CD4-positive, alpha-beta memory T cell (primary cell): ENCODE measurements around the gene CFAP54. TPM values are rescaled to one million over a fixed set of nuclear protein-coding genes. Genes with fewer than 3 reads are reported as not detected.

Source experiments
- CTCF ChIA-PET: fragments of 350-600 bp; sonication (Branson Sonifier 250); formaldehyde crosslinking; loops from one replicate; lab custom pipeline; 2021; ENCODE audit warnings: inconsistent platforms; ENCODE audit not compliant: partially characterized antibody; lab: Charles Lee
- POLR2A ChIA-PET: fragments of 350-600 bp; sonication (Branson Sonifier 250); formaldehyde crosslinking; loops from one replicate; lab custom pipeline; 2021; ENCODE audit not compliant: partially characterized antibody; lab: Charles Lee
- DNase-seq, 5 donors: peaks; one replicate each; pipeline versions ENCODE4 v3.0.0 to v3.0.0-alpha.2; 2020 to 2022; ENCODE audit warnings: mixed read lengths in 1 of 5
- H3K27ac ChIP-seq: one replicate; pipeline ENCODE4 v1.7.0; 2013; ENCODE audit warnings: low read depth, low read length
- H3K27me3 ChIP-seq: 2 replicates; pipeline ENCODE4 v1.7.0; 2013; ENCODE audit warnings: mild to moderate bottlenecking, low read length, moderate library complexity; ENCODE audit not compliant: insufficient read depth
- H3K36me3 ChIP-seq: 2 replicates; pipeline ENCODE4 v1.7.0; 2013; ENCODE audit warnings: mild to moderate bottlenecking, low read length, moderate library complexity; ENCODE audit not compliant: insufficient read depth
- H3K4me1 ChIP-seq: 2 replicates; pipeline ENCODE4 v1.7.0; 2013; ENCODE audit warnings: mild to moderate bottlenecking, low read length, moderate library complexity; ENCODE audit not compliant: insufficient read depth
- H3K4me3 ChIP-seq, 2 donors: one replicate each; pipeline ENCODE4 v1.7.0; 2013; ENCODE audit warnings: low read length in 2 of 2, mild to moderate bottlenecking in 1 of 2
- H3K9me3 ChIP-seq, 2 donors: one replicate each; pipeline ENCODE4 v1.7.0; 2013; ENCODE audit warnings: low read length in 2 of 2, control low read depth in 1 of 2; ENCODE audit not compliant: control insufficient read depth in 1 of 2
- H3K27ac Mint-ChIP-seq, 7 donors: one replicate each; pipeline ENCODE4 v1.8.0; 2020 to 2021; ENCODE audit warnings: mixed read lengths in 7 of 7, mild to moderate bottlenecking in 6 of 7, inconsistent platforms in 3 of 7, moderate library complexity in 3 of 7
- H3K27me3 Mint-ChIP-seq, 2 donors: one replicate each; pipeline ENCODE4 v1.8.0; 2020 to 2021; ENCODE audit warnings: mixed read lengths in 2 of 2
- H3K36me3 Mint-ChIP-seq, 2 donors: one replicate each; pipeline ENCODE4 v1.8.0; 2020 to 2021; ENCODE audit warnings: mixed read lengths in 2 of 2, inconsistent platforms in 1 of 2, mild to moderate bottlenecking in 1 of 2
- H3K4me1 Mint-ChIP-seq, 4 donors: one replicate each; pipeline ENCODE4 v1.8.0; 2020 to 2021; ENCODE audit warnings: mixed read lengths in 4 of 4, mild to moderate bottlenecking in 1 of 4
- H3K4me3 Mint-ChIP-seq, 8 donors: one replicate each; pipeline ENCODE4 v1.8.0; 2020 to 2021; ENCODE audit warnings: mixed read lengths in 8 of 8, mild to moderate bottlenecking in 7 of 8, moderate library complexity in 6 of 8, inconsistent platforms in 3 of 8
- H3K9me3 Mint-ChIP-seq, 8 donors: one replicate each; pipeline ENCODE4 v1.8.0; 2020 to 2021; ENCODE audit warnings: mixed read lengths in 8 of 8, mild to moderate bottlenecking in 5 of 8, inconsistent platforms in 3 of 8, moderate library complexity in 1 of 8
- intact Hi-C: fragments of 100-400 bp; cut with micrococcal nuclease; formaldehyde crosslinking; loops from one replicate; pipeline ENCODE4 v1.15.1; 2023
- polyA plus RNA-seq, 2 donors: library from polyadenylated mRNA; unstranded; fragments of 300-500 nt; fragmentation: Illumina TruSeq; gene quantifications; one replicate each; pipeline ENCODE4 v1.2.3, GENCODE V29; 2021
- total RNA-seq, 2 experiments: library from RNA; stranded (reverse); gene quantifications; one replicate each; pipeline ENCODE4 v1.2.3, GENCODE V29; 2021

CFAP54 gene
- total and polyA plus RNA-seq, 4 experiments from 2014 or later, result 0.37 to 1.1 (median 0.69) TPM

- H3K27me3 Mint-ChIP-seq, result no peaks in the 10 kb centered on the region
- peak overlapping the region in 1 of 7 donors; percentile 19 for H3K27ac Mint-ChIP-seq
- peaks cover 52% of the 10 kb centered on the region for H3K4me1 ChIP-seq
- H3K4me3 Mint-ChIP-seq, result no peak overlapping the region
- DNase-seq, result no peak
- intact Hi-C loops, result no loop called here
- no peaks in the 10 kb centered on the region for H3K36me3 ChIP-seq
- no peak overlapping the region for H3K4me3 ChIP-seq
- H3K27ac ChIP-seq, result no peak overlapping the region
- peaks cover 0 to 3% of the 10 kb centered on the region in 2 donors for H3K36me3 Mint-ChIP-seq
- POLR2A ChIA-PET, result interaction anchor here (1.0 kb wide), 1 partner anchor 302 kb away, joined by 4 read pairs; no protein-coding TSS in a partner anchor
- no peaks in the 10 kb centered on the region for H3K9me3 ChIP-seq
- CTCF ChIA-PET, result interaction anchor here (1.0 to 3.8 kb wide), 5 partner anchors 8 to 283 kb away, joined by 3 to 19 read pairs (median 4); partner anchors contain the start of genes CDK17 and CFAP54
- H3K27me3 ChIP-seq, result no peaks in the 10 kb centered on the region
- H3K9me3 Mint-ChIP-seq, result peaks cover 0 to 4% (median 0%) of the 10 kb centered on the region in 8 donors
- peaks cover 41 to 62% (median 52%) of the 10 kb centered on the region in 4 donors for H3K4me1 Mint-ChIP-seq
These were observed 8.5 kb downstream of the CFAP54 start for GRCh38 chr12:96497855-96498254.

- Mint-ChIP-seq H3K4me3 (peak overlapping the region in 7 of 8 donors; percentile 35 to 74 (median 53)), H3K9me3 (peaks cover 0 to 4% (median 0%) of the 10 kb centered on the region in 8 donors), H3K27ac (peak overlapping the region; percentile 79 to 98 (median 89)), H3K4me1 (peaks cover 44 to 66% (median 57%) of the 10 kb centered on the region in 4 donors), H3K27me3 (no peaks in the 10 kb centered on the region), H3K36me3 (peaks cover 0 to 3% of the 10 kb centered on the region in 2 donors)
- ChIA-PET CTCF (interaction anchor here (2.0 to 5.2 kb wide), 3 partner anchors 11 to 101 kb away, joined by 14 to 54 read pairs (median 43); partner anchors contain the start of genes CDK17 and CFAP54), POLR2A (interaction anchor here (0.8 to 5.2 kb wide), 7 partner anchors 10 to 305 kb away, joined by 3 to 41 read pairs (median 6); partner anchors contain the start of genes CDK17 and CFAP54)
- H3K27ac ChIP-seq, result peak overlapping the region; percentile 18
- peaks cover 52% of the 10 kb centered on the region for H3K4me1 ChIP-seq
- H3K36me3 ChIP-seq, result no peaks in the 10 kb centered on the region
- intact Hi-C loops, result loop anchor here (1.0 to 5.0 kb wide), 4 partner anchors 11 to 98 kb away; partner anchors contain the start of genes CDK17 and CFAP54
- H3K9me3 ChIP-seq, result no peaks in the 10 kb centered on the region
- H3K4me3 ChIP-seq, result no peak overlapping the region
- DNase-seq, result no peak
- no peaks in the 10 kb centered on the region for H3K27me3 ChIP-seq
These were observed 11.3 kb downstream of the CFAP54 start for GRCh38 chr12:96500693-96501092.

GRCh38 chr12:96501133-96501761 is 11.9 kb downstream of the CFAP54 start:
- Mint-ChIP-seq H3K36me3 (peaks cover 0 to 3% of the 10 kb centered on the region in 2 donors), H3K4me3 (peak overlapping the region in 7 of 8 donors; percentile 35 to 74 (median 53)), H3K27ac (peak overlapping the region; percentile 79 to 98 (median 89)), H3K4me1 (peaks cover 44 to 63% (median 54%) of the 10 kb centered on the region in 4 donors), H3K9me3 (peaks cover 0 to 4% (median 0%) of the 10 kb centered on the region in 8 donors), H3K27me3 (no peaks in the 10 kb centered on the region)
- Histone ChIP-seq H3K36me3 (no peaks in the 10 kb centered on the region), H3K9me3 (no peaks in the 10 kb centered on the region), H3K4me3 (peak overlapping the region in 1 of 2 donors; percentile 17), H3K27ac (peak overlapping the region; percentile 18), H3K4me1 (peaks cover 46% of the 10 kb centered on the region), H3K27me3 (no peaks in the 10 kb centered on the region)
- peak in 4 of 5 donors; percentile 29 to 65 (median 37) for DNase-seq
- intact Hi-C loops, result loop anchor here (1.0 to 5.0 kb wide), 4 partner anchors 12 to 99 kb away; partner anchors contain the start of genes CDK17 and CFAP54
- ChIA-PET POLR2A (interaction anchor here (0.8 to 5.2 kb wide), 11 partner anchors 10 to 466 kb away, joined by 3 to 41 read pairs (median 4); partner anchors contain the start of genes CDK17, CFAP54 and LTA4H), CTCF (interaction anchor here (1.0 to 5.2 kb wide), 4 partner anchors 11 to 444 kb away, joined by 3 to 54 read pairs (median 28); partner anchors contain the start of genes CDK17 and CFAP54)

- no peak overlapping the region for H3K4me3 ChIP-seq
- Mint-ChIP-seq H3K27me3 (no peaks in the 10 kb centered on the region), H3K4me1 (peaks cover 41 to 60% (median 48%) of the 10 kb centered on the region in 4 donors), H3K36me3 (peaks cover 0 to 3% of the 10 kb centered on the region in 2 donors), H3K9me3 (peaks cover 0 to 4% (median 0%) of the 10 kb centered on the region in 8 donors), H3K4me3 (peak overlapping the region in 4 of 8 donors; percentile 52 to 74 (median 61)), H3K27ac (peak overlapping the region; percentile 79 to 98 (median 89))
- POLR2A ChIA-PET, result interaction anchor here (1.0 to 5.2 kb wide), 8 partner anchors 11 to 467 kb away, joined by 3 to 41 read pairs (median 6); partner anchors contain the start of genes CDK17, CFAP54 and LTA4H
- intact Hi-C loops, result loop anchor here (1.0 to 5.0 kb wide), 4 partner anchors 13 to 100 kb away; partner anchors contain the start of genes CDK17 and CFAP54
- no peaks in the 10 kb centered on the region for H3K36me3 ChIP-seq
- CTCF ChIA-PET, result interaction anchor here (1.0 to 5.2 kb wide), 5 partner anchors 12 to 444 kb away, joined by 3 to 54 read pairs (median 14); partner anchors contain the start of genes CDK17 and CFAP54
- H3K4me1 ChIP-seq, result peaks cover 41% of the 10 kb centered on the region
- no peaks in the 10 kb centered on the region for H3K9me3 ChIP-seq
- H3K27ac ChIP-seq, result peak overlapping the region; percentile 18
- no peaks in the 10 kb centered on the region for H3K27me3 ChIP-seq
- DNase-seq, result no peak
These were observed 12.5 kb downstream of the CFAP54 start for GRCh38 chr12:96501908-96502307.

GRCh38 chr12:96502477-96502876 is 13.1 kb downstream of the CFAP54 start:
- Histone ChIP-seq H3K27me3 (no peaks in the 10 kb centered on the region), H3K4me1 (peaks cover 41% of the 10 kb centered on the region), H3K9me3 (no peaks in the 10 kb centered on the region), H3K36me3 (no peaks in the 10 kb centered on the region), H3K27ac (peak overlapping the region; percentile 26), H3K4me3 (no peak overlapping the region)
- no peak for DNase-seq
- Mint-ChIP-seq H3K27ac (peak overlapping the region; percentile 84 to 94 (median 92)), H3K9me3 (peaks cover 0 to 4% (median 0%) of the 10 kb centered on the region in 8 donors), H3K27me3 (no peaks in the 10 kb centered on the region), H3K36me3 (peaks cover 0 to 3% of the 10 kb centered on the region in 2 donors), H3K4me3 (peak overlapping the region in 7 of 8 donors; percentile 20 to 82 (median 56)), H3K4me1 (peaks cover 40 to 56% (median 45%) of the 10 kb centered on the region in 4 donors)
- ChIA-PET POLR2A (interaction anchor here (1.1 to 5.2 kb wide), 6 partner anchors 11 to 307 kb away, joined by 3 to 41 read pairs (median 7); partner anchors contain the start of genes CDK17 and CFAP54), CTCF (interaction anchor here (0.6 to 5.2 kb wide), 6 partner anchors 12 to 1545 kb away, joined by 3 to 54 read pairs (median 9); partner anchors contain the start of genes CDK17 and CFAP54)
- intact Hi-C loops, result loop anchor here (5.0 kb wide), 3 partner anchors 55 to 100 kb away; partner anchors contain the start of gene CDK17

- H3K9me3 Mint-ChIP-seq, result peaks cover 0 to 2% (median 0%) of the 10 kb centered on the region in 8 donors
- H3K27me3 Mint-ChIP-seq, result no peaks in the 10 kb centered on the region
- intact Hi-C loops, result loop anchor here (5.0 kb wide), 3 partner anchors 56 to 101 kb away; partner anchors contain the start of gene CDK17
- Histone ChIP-seq H3K9me3 (no peaks in the 10 kb centered on the region), H3K27ac (peak overlapping the region; percentile 26), H3K27me3 (no peaks in the 10 kb centered on the region), H3K36me3 (no peaks in the 10 kb centered on the region), H3K4me1 (peaks cover 41% of the 10 kb centered on the region), H3K4me3 (no peak overlapping the region)
- ChIA-PET POLR2A (interaction anchor here (1.1 to 5.2 kb wide), 4 partner anchors 12 to 103 kb away, joined by 3 to 41 read pairs (median 20); partner anchors contain the start of genes CDK17 and CFAP54), CTCF (interaction anchor here (0.6 to 5.2 kb wide), 7 partner anchors 10 to 1546 kb away, joined by 3 to 54 read pairs (median 5); partner anchors contain the start of genes CDK17 and CFAP54)
- DNase-seq, result no peak
- H3K4me1 Mint-ChIP-seq, result peaks cover 38 to 50% (median 41%) of the 10 kb centered on the region in 4 donors
- peak overlapping the region in 4 of 8 donors; percentile 43 to 82 (median 62) for H3K4me3 Mint-ChIP-seq
- H3K27ac Mint-ChIP-seq, result peak overlapping the region; percentile 84 to 94 (median 92)
- H3K36me3 Mint-ChIP-seq, result no peaks in the 10 kb centered on the region
These were observed 13.7 kb downstream of the CFAP54 start for GRCh38 chr12:96502949-96503532.
